ENCODE results near the gene LAD1.

DNA sequence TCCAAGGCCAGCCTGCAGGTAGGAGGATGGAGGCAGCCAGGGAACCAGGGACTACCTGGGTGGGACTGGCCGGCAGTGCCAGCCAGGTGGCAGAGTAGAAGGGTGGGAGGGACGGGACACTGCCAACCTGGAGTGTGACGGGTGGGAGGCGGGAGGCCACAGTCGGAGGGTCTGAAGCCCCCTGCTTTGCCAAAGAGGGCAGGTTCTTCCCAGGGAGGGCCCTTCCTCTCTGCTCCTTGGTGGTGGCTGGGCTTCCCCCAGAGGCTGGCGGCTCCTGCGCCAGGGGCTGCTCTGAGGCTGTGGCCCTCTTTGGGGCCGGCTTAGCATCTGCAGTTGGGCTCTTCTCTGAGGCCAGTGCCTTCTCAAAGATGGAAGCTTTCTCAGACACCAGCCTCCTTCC is 12.9 kb downstream of the LAD1 start:
- no peak for TF ChIP-seq POLR2AphosphoS5 (IDR thresholded peaks at IDR 0.05; ENCODE audit: borderline replicate concordance, low read depth, low read length)
- no peak for TF ChIP-seq EZH2 (IDR thresholded peaks at IDR 0.05)
